ENCODE measurements around the gene NOTUM.

NOTUM gene

GRCh38 chr17:82001571-82002056 lies 40.6 kb upstream of the NOTUM start:
- CTCF ChIA-PET = no interaction called here

GRCh38 chr17:82000803-82001570 lies 40.0 kb upstream of the NOTUM start:
- CTCF ChIA-PET = no interaction called here
- TF ChIP-seq ARNT (IDR thresholded peaks at IDR 0.05) (no peak), HDGF (IDR thresholded peaks at IDR 0.05; ENCODE audit: borderline replicate concordance) (no peak), NFRKB (IDR thresholded peaks at IDR 0.05) (no peak), TARDBP (IDR thresholded peaks at IDR 0.05) (no peak), CTBP1 (IDR thresholded peaks at IDR 0.05; ENCODE audit: borderline replicate concordance) (no peak), PKNOX1 (IDR thresholded peaks at IDR 0.05) (no peak; the same call in 1 of the 2 replicates), ZNF384 (IDR thresholded peaks at IDR 0.05) (no peak), LEF1 (IDR thresholded peaks at IDR 0.05; ENCODE audit: borderline replicate concordance) (no peak), SUZ12 (IDR thresholded peaks at IDR 0.05) (no peak), ELF4 (IDR thresholded peaks at IDR 0.05) (no peak), FOXK2 (IDR thresholded peaks at IDR 0.05) (no peak), FOXM1 (IDR thresholded peaks at IDR 0.05; ENCODE audit: borderline replicate concordance) (no peak), BHLHE40 (IDR thresholded peaks at IDR 0.05; ENCODE audit: borderline replicate concordance) (no peak), SP1 (IDR thresholded peaks at IDR 0.05) (no peak), L3MBTL2 (conservative IDR thresholded peaks at IDR 0.05) (no peak), FOXA1 (IDR thresholded peaks at IDR 0.05) (no peak)
- DNase-seq (ENCODE audit: extremely low spot score) = no peak
- POLR2A ChIA-PET = no interaction called here

More at GRCh38 chr17:82001571-82002056, 40.6 kb upstream of the NOTUM start:
- TF ChIP-seq ELF4 (IDR thresholded peaks at IDR 0.05) = no peak
- POLR2A ChIA-PET = no interaction called here
- DNase-seq (ENCODE audit: extremely low spot score) = no peak

- ChIA-PET POLR2A (no interaction called here), CTCF (no interaction called here)
- no peak for TF ChIP-seq L3MBTL2 (conservative IDR thresholded peaks at IDR 0.05)
- TF ChIP-seq SUZ12 (IDR thresholded peaks at IDR 0.05) = no peak
- no peak for TF ChIP-seq BHLHE40 (IDR thresholded peaks at IDR 0.05; ENCODE audit: borderline replicate concordance)
- no peak for TF ChIP-seq PKNOX1 (IDR thresholded peaks at IDR 0.05)
- TF ChIP-seq HDGF (IDR thresholded peaks at IDR 0.05; ENCODE audit: borderline replicate concordance) = no peak
- TF ChIP-seq TARDBP (IDR thresholded peaks at IDR 0.05) = no peak
- no peak for TF ChIP-seq FOXM1 (IDR thresholded peaks at IDR 0.05; ENCODE audit: borderline replicate concordance)
- no peak for TF ChIP-seq LEF1 (IDR thresholded peaks at IDR 0.05; ENCODE audit: borderline replicate concordance)
- no peak for TF ChIP-seq FOXA1 (IDR thresholded peaks at IDR 0.05)
- no peak for TF ChIP-seq CTBP1 (IDR thresholded peaks at IDR 0.05; ENCODE audit: borderline replicate concordance)
- no peak for TF ChIP-seq ZNF384 (IDR thresholded peaks at IDR 0.05)
- TF ChIP-seq ARNT (IDR thresholded peaks at IDR 0.05) = no peak
- no peak for TF ChIP-seq FOXK2 (IDR thresholded peaks at IDR 0.05)
- DNase-seq (ENCODE audit: extremely low spot score) = no peak
These were observed 39.2 kb upstream of the NOTUM start for GRCh38 chr17:81999976-82000802.

GRCh38 chr17:81999587-81999975 lies 38.6 kb upstream of the NOTUM start:
- POLR2A ChIA-PET = no interaction called here
- CTCF ChIA-PET = no interaction called here
- no peak for TF ChIP-seq SUZ12 (IDR thresholded peaks at IDR 0.05)
- no peak for TF ChIP-seq BHLHE40 (IDR thresholded peaks at IDR 0.05; ENCODE audit: borderline replicate concordance)
- TF ChIP-seq NFRKB (IDR thresholded peaks at IDR 0.05) = no peak
- no peak for TF ChIP-seq PKNOX1 (IDR thresholded peaks at IDR 0.05)
- no peak for TF ChIP-seq FOXM1 (IDR thresholded peaks at IDR 0.05; ENCODE audit: borderline replicate concordance)
- TF ChIP-seq SP1 (IDR thresholded peaks at IDR 0.05) = no peak
- TF ChIP-seq ARNT (IDR thresholded peaks at IDR 0.05) = no peak
- TF ChIP-seq FOXA1 (IDR thresholded peaks at IDR 0.05) = no peak
- no peak for TF ChIP-seq CTBP1 (IDR thresholded peaks at IDR 0.05; ENCODE audit: borderline replicate concordance)
- TF ChIP-seq L3MBTL2 (conservative IDR thresholded peaks at IDR 0.05) = no peak
- no peak for TF ChIP-seq FOXK2 (IDR thresholded peaks at IDR 0.05)
- no peak for TF ChIP-seq ELF4 (IDR thresholded peaks at IDR 0.05)
- no peak for TF ChIP-seq HDGF (IDR thresholded peaks at IDR 0.05; ENCODE audit: borderline replicate concordance)
- no peak for DNase-seq (ENCODE audit: extremely low spot score)

- no peak for TF ChIP-seq FOXK2 (IDR thresholded peaks at IDR 0.05)
- TF ChIP-seq NFRKB (IDR thresholded peaks at IDR 0.05) = no peak
- no peak for TF ChIP-seq CTBP1 (IDR thresholded peaks at IDR 0.05; ENCODE audit: borderline replicate concordance)
- TF ChIP-seq BHLHE40 (IDR thresholded peaks at IDR 0.05; ENCODE audit: borderline replicate concordance) = no peak
- TF ChIP-seq ARNT (IDR thresholded peaks at IDR 0.05) = no peak
- TF ChIP-seq SUZ12 (IDR thresholded peaks at IDR 0.05) = no peak
- TF ChIP-seq TARDBP (IDR thresholded peaks at IDR 0.05) = no peak
- no peak for TF ChIP-seq HDGF (IDR thresholded peaks at IDR 0.05; ENCODE audit: borderline replicate concordance)
- TF ChIP-seq PKNOX1 (IDR thresholded peaks at IDR 0.05) = no peak
- TF ChIP-seq LEF1 (IDR thresholded peaks at IDR 0.05; ENCODE audit: borderline replicate concordance) = no peak
- TF ChIP-seq ZNF384 (IDR thresholded peaks at IDR 0.05) = no peak
- no peak for TF ChIP-seq FOXM1 (IDR thresholded peaks at IDR 0.05; ENCODE audit: borderline replicate concordance)
- no peak for TF ChIP-seq SP1 (IDR thresholded peaks at IDR 0.05)
- TF ChIP-seq FOXA1 (IDR thresholded peaks at IDR 0.05) = no peak
- TF ChIP-seq L3MBTL2 (conservative IDR thresholded peaks at IDR 0.05) = no peak
- ChIA-PET CTCF (no interaction called here), POLR2A (no interaction called here)
- DNase-seq (ENCODE audit: extremely low spot score) = no peak
These were observed 37.9 kb upstream of the NOTUM start for GRCh38 chr17:81998691-81999438.
